Calu3 (cell line): Measurements from ENCODE around the gene UTS2. TPM values are rescaled to one million over a fixed set of nuclear protein-coding genes. Genes with fewer than 3 reads are reported as not detected.

ENCODE experiments used
- BruUV-seq: library from RNA; stranded (reverse); fragments of 400-500 nt; replicated peaks from 2 replicates; lab custom pipeline; 2021; lab: Mats Ljungman, UMichigan
- CTCF ChIA-PET: fragments of 300-600 bp; sonication (Branson Sonifier 250); formaldehyde crosslinking; loops from one replicate; lab custom pipeline; 2022; ENCODE audit warnings: antibody characterized with exemption; lab: Charles Lee
- DNase-seq: peaks from one replicate; pipeline ENCODE4 v3.0.0; 2022
- H3K27ac Mint-ChIP-seq: one replicate; pipeline ENCODE4 v1.8.0; 2022; ENCODE audit warnings: mixed read lengths; ENCODE audit not compliant: unreplicated experiment
- H3K27me3 Mint-ChIP-seq: one replicate; pipeline ENCODE4 v1.8.0; 2022; ENCODE audit warnings: mixed read lengths; ENCODE audit not compliant: unreplicated experiment
- H3K36me3 Mint-ChIP-seq: one replicate; pipeline ENCODE4 v1.8.0; 2022; ENCODE audit warnings: mild to moderate bottlenecking, moderate library complexity, mixed read lengths; ENCODE audit not compliant: insufficient read depth, unreplicated experiment
- H3K4me1 Mint-ChIP-seq: one replicate; pipeline ENCODE4 v1.8.0; 2022; ENCODE audit warnings: mild to moderate bottlenecking, low read depth, mixed read lengths; ENCODE audit not compliant: unreplicated experiment
- H3K4me3 Mint-ChIP-seq: one replicate; pipeline ENCODE4 v1.8.0; 2022; ENCODE audit warnings: mild to moderate bottlenecking, low read depth, moderate library complexity, mixed read lengths; ENCODE audit not compliant: unreplicated experiment
- H3K9me3 Mint-ChIP-seq: one replicate; pipeline ENCODE4 v1.8.0; 2022; ENCODE audit warnings: low read depth, mixed read lengths; ENCODE audit not compliant: unreplicated experiment
- CTCF ChIP-seq: fragments of 200-600 bp; IDR thresholded peaks from one replicate; pipeline ENCODE4 v1.8.0; 2022; ENCODE audit warnings: antibody characterized with exemption; ENCODE audit not compliant: unreplicated experiment
- intact Hi-C: fragments of 100-400 bp; cut with micrococcal nuclease; formaldehyde crosslinking; loops from one replicate; pipeline ENCODE4 v1.10.0; 2022; ENCODE audit not compliant: unreplicated experiment
- total RNA-seq: library from RNA; stranded (reverse); gene quantifications from 2 replicates; pipeline ENCODE4 v1.2.3, GENCODE V29; 2022

Gene UTS2
- total RNA-seq, 1 experiment from 2014 or later, result not detected

- no peak for DNase-seq
- no peaks in the 10 kb centered on the region for H3K36me3 Mint-ChIP-seq
- peaks cover 7% of the 10 kb centered on the region for H3K4me1 Mint-ChIP-seq
- H3K9me3 Mint-ChIP-seq, result peaks cover 2% of the 10 kb centered on the region
- H3K27ac Mint-ChIP-seq, result no peak overlapping the region
- no peak overlapping the region for H3K4me3 Mint-ChIP-seq
- intact Hi-C loops, result no loop called here
- CTCF ChIA-PET, result no interaction called here
- no TSS peak for BruUV-seq
- no peak for TF ChIP-seq CTCF
- H3K27me3 Mint-ChIP-seq, result no peaks in the 10 kb centered on the region
Measured at GRCh38 chr1:7893529-7894180, 40.8 kb upstream of the UTS2 start.

GRCh38 chr1:7891804-7892203, 38.9 kb upstream of the UTS2 start:
- CTCF ChIA-PET, result interaction anchor here (0.6 to 0.7 kb wide), 2 partner anchors 42 to 1007 kb away, joined by 3 to 4 read pairs; no protein-coding TSS in a partner anchor
- Mint-ChIP-seq H3K27ac (no peak overlapping the region), H3K4me3 (no peak overlapping the region), H3K9me3 (peaks cover 2% of the 10 kb centered on the region), H3K4me1 (peaks cover 7% of the 10 kb centered on the region), H3K36me3 (no peaks in the 10 kb centered on the region), H3K27me3 (no peaks in the 10 kb centered on the region)
- TF ChIP-seq CTCF, result no peak
- BruUV-seq, result no TSS peak
- intact Hi-C loops, result no loop called here
- DNase-seq, result no peak

- Mint-ChIP-seq H3K4me3 (no peak overlapping the region), H3K36me3 (no peaks in the 10 kb centered on the region), H3K9me3 (peaks cover 2% of the 10 kb centered on the region), H3K4me1 (peaks cover 7% of the 10 kb centered on the region), H3K27ac (no peak overlapping the region), H3K27me3 (no peaks in the 10 kb centered on the region)
- intact Hi-C loops, result no loop called here
- TF ChIP-seq CTCF, result no peak
- no TSS peak for BruUV-seq
- CTCF ChIA-PET, result no interaction called here
- DNase-seq, result no peak
Measured at GRCh38 chr1:7890853-7891252, 38.0 kb upstream of the UTS2 start.

DNA sequence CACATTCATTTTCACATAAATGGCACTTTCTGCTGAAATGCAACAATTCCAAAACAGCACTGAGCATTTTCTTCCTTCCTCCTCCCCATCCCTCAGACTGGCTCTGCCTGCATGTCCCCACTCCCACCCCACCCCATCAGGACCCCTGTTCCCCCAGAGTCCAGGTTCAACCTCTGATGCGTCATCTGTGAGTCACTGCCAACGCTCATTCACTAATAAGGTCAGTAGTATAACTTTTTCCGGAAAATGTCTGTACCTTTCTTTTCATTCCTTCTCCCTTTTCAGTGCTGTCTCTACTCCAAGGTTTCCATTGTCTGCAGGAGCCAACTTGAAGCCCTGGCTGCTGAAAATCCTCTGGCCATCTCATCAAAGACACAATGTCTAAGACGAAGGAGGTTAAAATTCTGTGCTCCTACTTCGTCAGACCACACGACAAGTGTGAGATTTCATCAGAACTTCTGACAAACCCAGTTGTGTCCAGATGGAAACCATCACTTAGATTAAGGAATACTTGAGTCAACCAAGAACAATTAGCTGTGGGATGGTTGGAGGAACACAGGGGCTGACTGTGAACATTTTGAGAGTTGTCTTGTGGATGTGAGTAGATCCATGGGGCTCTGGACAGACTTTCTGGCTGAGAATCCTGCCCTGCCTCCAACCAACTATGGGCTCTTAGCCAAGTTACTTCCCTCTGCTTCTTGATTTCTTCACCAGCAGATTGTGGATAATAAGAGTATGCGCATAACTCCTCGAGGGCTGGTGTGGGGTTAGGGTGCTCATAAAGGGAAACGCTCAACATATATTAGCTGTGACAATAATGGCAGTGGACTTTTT, 35.6 kb upstream of the UTS2 start:
- H3K9me3 Mint-ChIP-seq, result peaks cover 6% of the 10 kb centered on the region
- H3K27me3 Mint-ChIP-seq, result peaks cover 17% of the 10 kb centered on the region
- no peak for TF ChIP-seq CTCF
- CTCF ChIA-PET, result interaction anchor here (0.7 to 0.8 kb wide), 2 partner anchors 105 to 1233 kb away, joined by 3 read pairs; partner anchors contain the start of gene PER3
- H3K27ac Mint-ChIP-seq, result no peak overlapping the region
- no peak for DNase-seq
- no peaks in the 10 kb centered on the region for H3K36me3 Mint-ChIP-seq
- intact Hi-C loops, result no loop called here
- H3K4me3 Mint-ChIP-seq, result no peak overlapping the region
- BruUV-seq, result no TSS peak
- H3K4me1 Mint-ChIP-seq, result no peaks in the 10 kb centered on the region
